Cortex of kidney (tissue), 1 donor: Measurements from ENCODE around the gene MPL.

Experiments
- DNase-seq: peaks from one replicate; lab custom pipeline; 2025; lab: John Stamatoyannopoulos, UW

MPL gene

GRCh38 chr1:43337588-43337987 is at the start of gene MPL:
Gene MPL, plus strand, starts transcription at chr1:43337818. Its CDS starts 31 bp downstream, at chr1:43337849.
- no peak for DNase-seq

- no peak for DNase-seq
These were observed 49.4 kb upstream of the MPL start for GRCh38 chr1:43288058-43288784.

- no peak for DNase-seq
These were observed 48.6 kb upstream of the MPL start for GRCh38 chr1:43288785-43289706.

- no peak for DNase-seq
These were observed 45.4 kb upstream of the MPL start for GRCh38 chr1:43292216-43292615.

- no peak for DNase-seq
These were observed 44.9 kb upstream of the MPL start for GRCh38 chr1:43292679-43293078.

GRCh38 chr1:43293176-43293575 is 44.4 kb upstream of the MPL start:
- DNase-seq = no peak

GRCh38 chr1:43293896-43294760 is 43.5 kb upstream of the MPL start:
- DNase-seq = no peak

- no peak for DNase-seq
These were observed 42.9 kb upstream of the MPL start for GRCh38 chr1:43294761-43295160.

GRCh38 chr1:43296207-43296606 is 41.4 kb upstream of the MPL start:
- DNase-seq = no peak

GRCh38 chr1:43298055-43298454 is 39.6 kb upstream of the MPL start:
- no peak for DNase-seq

GRCh38 chr1:43299101-43299500 is 38.5 kb upstream of the MPL start:
- no peak for DNase-seq

GRCh38 chr1:43300378-43301094 is 37.1 kb upstream of the MPL start, which contains the start of gene TIE1:
Gene TIE1, plus strand, starts transcription at chr1:43300982. Its CDS starts 90 bp downstream, at chr1:43301072.
- no peak for DNase-seq

GRCh38 chr1:43302201-43302600 is 35.4 kb upstream of the MPL start:
- no peak for DNase-seq

GRCh38 chr1:43302721-43303470 is 34.7 kb upstream of the MPL start:
- DNase-seq = no peak

GRCh38 chr1:43303471-43304313 is 33.9 kb upstream of the MPL start:
- no peak for DNase-seq

GRCh38 chr1:43304314-43304681 is 33.3 kb upstream of the MPL start:
- no peak for DNase-seq

GRCh38 chr1:43304771-43305300 is 32.8 kb upstream of the MPL start:
- no peak for DNase-seq

GRCh38 chr1:43305461-43305860 is 32.2 kb upstream of the MPL start:
- no peak for DNase-seq

GRCh38 chr1:43305926-43306687 is 31.5 kb upstream of the MPL start:
- no peak for DNase-seq
